ENCODE data around the gene GPR152. TPM values are rescaled to one million over a fixed set of nuclear protein-coding genes. Genes with fewer than 3 reads are reported as not detected.
"Not testable (repeated sequence)": the region's sequence is repeated elsewhere in the genome, so short reads cannot be mapped to it uniquely, and the experiment has no call there.

GPR152 gene
- total RNA-seq, 2 donors from 2014 or later, result not detected

DNA sequence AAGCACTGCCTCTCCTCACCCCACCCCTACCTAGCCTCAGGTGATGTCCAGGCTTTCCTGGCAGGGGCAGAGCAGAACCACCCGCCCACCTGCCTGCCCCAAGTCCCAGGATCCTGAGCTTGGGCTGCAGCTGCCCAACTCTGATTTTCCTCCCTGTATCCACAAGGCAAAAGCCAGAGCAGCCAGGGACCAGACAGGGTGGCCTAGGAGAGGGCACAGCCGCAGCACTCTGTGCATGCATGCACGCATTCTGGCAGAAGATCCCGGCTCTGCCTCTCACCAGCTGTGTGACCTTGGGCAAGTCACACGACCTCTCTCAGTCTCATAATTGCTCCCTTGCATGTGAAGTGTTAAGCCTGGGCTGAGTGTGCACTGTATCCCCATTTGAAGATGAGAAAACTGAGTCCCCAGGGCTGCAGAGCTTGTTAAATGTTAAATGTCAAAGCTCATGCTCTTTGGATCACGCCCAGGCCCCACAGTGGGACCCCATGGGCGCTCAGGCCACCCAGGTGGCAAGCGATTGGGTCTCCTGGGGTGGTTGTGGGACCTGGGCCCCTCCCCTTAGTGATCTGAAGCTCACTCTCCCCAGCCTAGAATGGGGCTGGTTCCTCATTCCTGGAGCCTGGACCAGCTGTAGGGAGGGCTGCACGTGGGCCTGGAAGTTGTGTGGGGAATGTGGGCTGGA is 39.9 kb downstream of the GPR152 start:
- no peaks in the 10 kb centered on the region for H3K9me3 Mint-ChIP-seq
- DNase-seq (ENCODE audit: low spot score in 2 of 2) (no peak), ATAC-seq (no peak)
- peaks cover 0 to 6% of the 10 kb centered on the region in 2 donors for H3K36me3 Mint-ChIP-seq
- peak overlapping the region; percentile 29 to 85 for H3K27ac Mint-ChIP-seq

DNA sequence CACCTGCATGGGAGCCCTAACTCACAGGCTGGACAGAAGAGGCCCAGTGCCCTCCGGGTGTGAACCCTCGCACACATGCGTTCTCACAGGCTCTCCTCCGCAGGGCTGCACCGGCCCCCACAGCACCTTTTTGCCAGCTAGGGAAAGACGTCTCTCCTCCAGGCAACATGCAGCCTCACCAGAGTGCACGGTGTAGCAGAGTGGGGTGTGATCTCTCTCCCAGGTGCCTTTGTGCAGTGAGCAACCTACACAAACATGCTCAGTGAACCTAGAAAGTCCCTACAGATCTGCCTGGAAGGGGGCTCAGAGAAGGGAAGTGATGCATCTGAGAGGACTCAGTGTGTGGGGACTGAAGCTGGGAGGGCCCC is 40.8 kb downstream of the GPR152 start:
- ATAC-seq (no peak), DNase-seq (ENCODE audit: low spot score in 2 of 2) (no peak)
- Mint-ChIP-seq H3K9me3 (no peaks in the 10 kb centered on the region), H3K36me3 (peaks cover 8 to 14% of the 10 kb centered on the region in 2 donors), H3K27ac (peak overlapping the region; percentile 29 to 85)

DNA sequence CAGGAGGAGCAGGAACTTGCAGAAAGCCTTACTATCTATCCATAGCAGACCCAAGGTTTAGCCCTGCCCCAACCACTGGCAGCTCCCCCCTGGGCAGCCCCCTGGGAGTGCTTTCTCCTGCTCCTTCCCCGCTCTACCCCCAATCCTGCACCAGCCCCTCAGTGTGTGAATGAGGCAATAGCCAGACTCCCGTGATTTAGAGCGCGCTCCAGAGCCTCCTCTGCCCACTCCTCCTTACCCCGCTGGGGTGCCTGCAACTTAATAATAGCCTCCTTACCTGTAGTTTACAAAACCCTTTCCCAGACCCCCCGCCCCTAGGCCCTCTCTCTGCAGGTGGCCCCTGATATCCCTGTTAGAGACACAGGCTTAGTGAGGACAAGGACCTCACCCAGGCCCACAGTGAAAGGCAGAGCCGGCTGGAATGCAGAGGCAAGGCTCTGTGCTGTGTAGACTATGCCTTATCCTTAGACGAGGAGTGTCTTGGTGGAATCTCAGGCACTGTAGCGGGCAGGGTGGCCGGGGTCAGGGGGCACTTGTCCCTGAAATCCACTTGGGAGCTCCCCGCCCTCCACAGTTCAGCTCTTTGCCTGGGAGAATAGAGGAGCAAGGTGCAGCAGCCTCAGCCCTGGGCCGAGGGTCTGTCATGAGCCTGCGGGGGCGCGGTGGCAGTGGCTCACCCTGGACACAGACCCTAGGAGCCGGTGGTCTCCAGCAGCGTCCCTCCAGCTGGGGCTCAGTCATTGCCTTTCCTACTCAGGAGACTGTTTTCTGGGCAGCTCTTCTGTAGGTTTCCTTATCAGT is 41.3 kb downstream of the GPR152 start:
- no peak for DNase-seq (ENCODE audit: low spot score in 2 of 2)
- peak overlapping the region in 1 of 2 donors; percentile 85 for H3K27ac Mint-ChIP-seq
- peaks cover 8 to 19% of the 10 kb centered on the region in 2 donors for H3K36me3 Mint-ChIP-seq
- no peak for ATAC-seq
- H3K9me3 Mint-ChIP-seq, result no peaks in the 10 kb centered on the region

DNA sequence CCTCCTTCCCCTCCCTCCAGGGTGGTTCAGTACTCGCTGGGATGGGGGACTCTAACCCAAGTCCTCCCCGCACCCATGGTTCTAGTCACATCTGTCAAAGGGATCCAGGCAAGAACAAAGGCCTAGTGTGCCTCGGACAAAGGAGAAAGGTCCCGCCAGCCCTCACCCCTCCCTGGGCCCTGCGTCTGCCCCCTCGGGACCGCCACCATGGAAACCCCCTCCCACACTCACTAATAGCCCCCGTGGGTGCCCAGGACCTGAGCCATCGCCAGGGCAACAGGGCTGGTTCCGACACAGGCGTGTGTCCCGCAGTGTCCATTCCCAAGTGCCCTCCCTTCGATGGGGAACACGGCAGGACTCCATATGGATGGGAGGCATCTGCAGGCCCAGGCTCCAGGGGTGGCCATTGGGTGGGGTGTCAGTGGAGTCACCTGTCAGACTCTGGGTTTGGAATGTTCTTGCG is 42.1 kb downstream of the GPR152 start:
- DNase-seq (ENCODE audit: low spot score in 2 of 2) (no peak), ATAC-seq (no peak)
- H3K27ac Mint-ChIP-seq, result peak overlapping the region; percentile 44 to 85
- H3K36me3 Mint-ChIP-seq, result peaks cover 10 to 27% of the 10 kb centered on the region in 2 donors
- H3K9me3 Mint-ChIP-seq, result no peaks in the 10 kb centered on the region

DNA sequence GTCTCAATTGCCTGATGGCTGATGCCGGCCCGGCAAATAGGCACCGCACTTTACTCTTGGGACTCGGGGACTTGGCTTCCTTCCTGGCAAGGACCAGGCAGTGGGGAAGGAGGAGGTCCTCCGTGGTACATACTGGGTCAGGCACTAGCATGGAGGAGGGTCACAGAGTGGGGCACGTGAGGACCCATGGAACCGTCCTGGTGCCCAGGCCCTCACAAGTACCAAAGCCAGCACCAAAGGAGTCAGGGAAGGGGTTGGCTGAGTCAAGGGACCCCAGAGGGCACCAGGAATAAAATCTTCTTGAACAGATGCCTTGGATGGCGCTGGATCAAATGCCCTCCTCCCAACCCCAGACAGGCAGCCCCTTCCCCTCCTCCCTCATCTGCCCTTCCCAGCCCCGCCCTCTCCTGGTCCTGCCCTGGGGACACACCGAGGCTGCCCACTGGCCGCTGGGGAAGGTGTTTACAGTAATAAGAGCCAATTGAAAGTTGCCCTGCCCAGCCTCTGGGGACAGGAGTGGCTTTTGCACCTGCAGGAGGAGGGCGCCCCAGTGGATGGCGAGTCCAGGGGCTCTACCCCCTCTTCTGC is 42.7 kb downstream of the GPR152 start:
- peak overlapping the region; percentile 85 for H3K27ac Mint-ChIP-seq
- H3K9me3 Mint-ChIP-seq, result no peaks in the 10 kb centered on the region
- ATAC-seq (peak in 1 of 2 donors; percentile 9), DNase-seq (ENCODE audit: low spot score in 2 of 2) (no peak)
- H3K36me3 Mint-ChIP-seq, result peaks cover 13 to 33% of the 10 kb centered on the region in 2 donors

DNA sequence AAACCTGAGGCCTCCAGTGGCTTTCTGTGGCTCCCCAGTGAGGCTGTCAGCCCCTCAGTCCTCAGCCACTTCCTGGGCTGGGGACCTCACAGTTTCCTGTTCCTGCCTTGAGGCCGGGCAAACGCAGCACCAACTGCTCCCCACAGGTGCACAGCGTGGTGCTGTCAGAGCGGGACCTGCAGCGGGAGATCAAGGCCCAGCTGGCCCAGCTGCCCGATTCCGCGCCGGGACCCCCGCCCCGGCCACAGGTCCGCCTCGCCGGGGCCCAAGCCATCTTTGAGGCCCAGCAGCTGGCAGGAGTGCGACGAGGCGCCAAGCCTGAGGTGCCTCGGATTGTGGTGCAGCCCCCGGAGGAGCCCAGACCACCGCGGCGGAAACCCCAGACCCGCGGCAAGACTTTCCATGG is 43.3 kb downstream of the GPR152 start:
- Mint-ChIP-seq H3K9me3 (no peaks in the 10 kb centered on the region), H3K27ac (peak overlapping the region in 1 of 2 donors; percentile 85), H3K36me3 (peaks cover 19 to 39% of the 10 kb centered on the region in 2 donors)
- peak in 1 of 2 donors; percentile 83 for DNase-seq (ENCODE audit: low spot score in 2 of 2)
- peak; percentile 64 to 72 for ATAC-seq

DNA sequence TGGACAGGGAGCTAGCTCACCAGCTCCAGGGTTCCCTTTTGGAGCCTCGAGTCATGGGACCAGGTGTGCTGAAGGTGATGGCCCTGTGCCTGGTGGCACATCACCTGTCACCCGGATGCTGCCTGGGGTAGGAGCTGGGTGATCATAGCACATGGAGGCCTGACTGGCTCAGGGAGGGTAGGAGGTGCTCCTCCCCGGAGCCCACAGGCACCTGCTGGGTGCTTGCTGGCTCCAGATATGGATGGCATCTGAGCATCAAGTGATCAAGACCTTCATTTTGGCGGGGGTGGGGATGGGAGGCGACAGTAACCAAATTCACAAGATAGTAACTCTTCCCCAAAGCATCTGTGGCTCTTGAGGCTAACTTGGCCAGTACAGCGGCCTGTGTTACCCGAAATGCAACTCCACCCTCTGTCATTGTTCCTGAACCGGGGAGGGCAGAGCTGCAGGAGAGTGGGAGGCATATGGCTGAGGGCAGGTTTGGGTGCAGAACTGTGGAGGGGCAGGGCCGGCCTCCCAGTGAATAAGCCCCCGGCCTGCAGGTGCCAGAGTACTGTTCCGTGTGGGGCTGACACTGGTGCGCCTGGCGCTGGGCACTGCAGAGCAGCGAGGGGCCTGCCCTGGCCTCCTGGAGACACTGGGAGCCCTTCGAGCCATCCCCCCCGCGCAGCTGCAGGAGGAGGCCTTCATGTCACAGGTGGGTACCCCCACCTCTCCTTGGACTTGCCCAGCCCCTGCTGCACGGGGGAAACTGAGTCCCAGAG is 43.9 kb downstream of the GPR152 start:
- H3K27ac Mint-ChIP-seq, result peak overlapping the region; percentile 85 to 88
- DNase-seq (ENCODE audit: low spot score in 2 of 2), result no peak

DNA sequence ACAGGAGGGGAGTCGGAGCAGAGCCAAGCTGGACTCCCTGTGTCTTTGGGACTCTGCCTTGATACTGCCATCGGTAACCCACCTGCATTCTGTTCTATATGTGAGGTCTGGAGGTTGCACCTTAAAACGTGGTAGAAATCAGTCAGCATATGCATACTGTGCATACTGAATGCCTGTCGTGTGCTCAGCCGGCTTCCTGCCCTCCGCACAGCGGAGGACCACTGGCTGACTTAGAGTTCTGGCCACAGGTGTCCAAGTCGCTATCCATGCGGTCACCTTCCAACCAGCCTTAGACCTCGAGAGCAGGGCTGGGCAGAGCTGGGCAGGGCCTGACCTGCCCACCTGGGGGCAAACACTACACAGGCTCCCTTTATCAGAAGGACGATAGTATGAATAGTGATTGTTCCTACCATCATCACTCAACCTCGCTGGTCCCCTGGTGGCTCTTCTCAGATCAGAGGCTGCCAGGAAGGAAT is 44.8 kb downstream of the GPR152 start:
- H3K36me3 Mint-ChIP-seq, result peaks cover 19 to 40% of the 10 kb centered on the region in 2 donors

More for the DNA sequence above, 43.9 kb downstream of the GPR152 start:
- no peaks in the 10 kb centered on the region for H3K9me3 Mint-ChIP-seq
- peak; percentile 10 to 20 for ATAC-seq
- H3K36me3 Mint-ChIP-seq, result peaks cover 19 to 40% of the 10 kb centered on the region in 2 donors

DNA sequence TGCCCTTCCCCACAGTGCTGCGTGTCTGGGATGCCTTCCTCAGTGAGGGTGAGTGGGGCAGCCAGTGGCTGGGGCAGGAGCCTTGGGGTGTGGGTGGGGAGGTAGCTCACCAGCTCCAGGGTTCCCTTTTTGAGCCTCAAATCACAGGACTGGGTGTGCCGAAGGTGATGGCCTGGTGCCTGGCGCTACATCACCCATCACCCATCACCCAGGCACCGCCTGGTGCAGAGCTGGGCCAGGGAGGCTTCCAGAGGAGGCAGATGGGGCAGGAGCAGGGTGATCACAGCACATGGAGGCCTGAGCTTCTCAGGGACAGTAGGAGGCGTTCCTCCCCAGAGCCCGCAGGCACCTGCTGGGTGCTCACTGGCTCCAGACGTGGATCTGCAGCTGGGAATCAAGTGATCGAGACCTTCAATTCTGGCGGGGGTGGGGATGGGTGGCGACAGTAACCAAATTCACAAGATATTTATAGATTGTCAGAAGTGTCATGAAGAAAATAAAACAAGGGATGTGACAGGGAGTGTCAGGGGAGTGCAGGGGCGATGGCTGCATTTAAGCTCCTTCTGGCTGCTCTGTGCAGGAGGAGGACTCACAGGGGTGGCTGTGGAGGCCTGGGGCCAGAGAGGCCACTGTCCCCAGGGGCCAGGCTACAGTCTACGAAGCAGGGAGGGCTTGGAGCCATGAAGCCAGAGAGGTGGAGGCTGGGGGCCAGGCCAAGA is 45.4 kb downstream of the GPR152 start:
- no peaks in the 10 kb centered on the region for H3K9me3 Mint-ChIP-seq
- peaks cover 19 to 40% of the 10 kb centered on the region in 2 donors for H3K36me3 Mint-ChIP-seq
- no peak for ATAC-seq
- H3K27ac Mint-ChIP-seq, result peak overlapping the region; percentile 73 to 85
- no peak for DNase-seq (ENCODE audit: low spot score in 2 of 2)

More for the DNA sequence above, 44.8 kb downstream of the GPR152 start:
- Mint-ChIP-seq H3K27ac (peak overlapping the region; percentile 85 to 88), H3K9me3 (no peaks in the 10 kb centered on the region)
- ATAC-seq (no peak), DNase-seq (ENCODE audit: low spot score in 2 of 2) (no peak)

DNA sequence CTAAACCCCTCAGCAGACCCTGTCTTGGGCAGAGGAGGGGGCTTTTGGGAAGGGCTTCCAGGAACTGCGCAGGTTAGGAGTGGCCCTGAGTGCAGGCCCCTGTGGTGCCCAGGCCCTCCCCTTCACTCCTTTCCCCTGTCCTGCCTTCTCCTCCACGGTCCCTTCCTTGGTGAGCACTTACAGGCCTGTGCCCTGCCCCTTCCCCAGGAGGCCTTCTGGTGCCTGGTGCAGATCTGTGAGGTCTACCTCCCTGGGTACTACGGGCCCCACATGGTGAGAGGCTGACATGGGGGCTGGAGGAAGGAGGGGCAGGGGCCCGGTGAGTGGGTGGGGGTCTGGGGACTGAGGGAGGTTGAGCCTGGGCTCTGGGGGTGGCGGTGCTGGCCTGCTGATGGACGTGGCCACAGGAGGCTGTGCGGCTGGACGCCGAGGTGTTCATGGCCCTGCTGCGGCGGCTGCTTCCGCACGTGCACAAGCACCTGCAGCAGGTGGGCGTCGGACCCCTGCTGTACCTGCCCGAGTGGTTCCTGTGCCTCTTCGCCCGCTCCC is 46.0 kb downstream of the GPR152 start:
- H3K9me3 Mint-ChIP-seq, result no peaks in the 10 kb centered on the region
- ATAC-seq, result no peak
- no peak for DNase-seq (ENCODE audit: low spot score in 2 of 2)
- peaks cover 19 to 40% of the 10 kb centered on the region in 2 donors for H3K36me3 Mint-ChIP-seq
- H3K27ac Mint-ChIP-seq, result peak overlapping the region; percentile 85 to 95

DNA sequence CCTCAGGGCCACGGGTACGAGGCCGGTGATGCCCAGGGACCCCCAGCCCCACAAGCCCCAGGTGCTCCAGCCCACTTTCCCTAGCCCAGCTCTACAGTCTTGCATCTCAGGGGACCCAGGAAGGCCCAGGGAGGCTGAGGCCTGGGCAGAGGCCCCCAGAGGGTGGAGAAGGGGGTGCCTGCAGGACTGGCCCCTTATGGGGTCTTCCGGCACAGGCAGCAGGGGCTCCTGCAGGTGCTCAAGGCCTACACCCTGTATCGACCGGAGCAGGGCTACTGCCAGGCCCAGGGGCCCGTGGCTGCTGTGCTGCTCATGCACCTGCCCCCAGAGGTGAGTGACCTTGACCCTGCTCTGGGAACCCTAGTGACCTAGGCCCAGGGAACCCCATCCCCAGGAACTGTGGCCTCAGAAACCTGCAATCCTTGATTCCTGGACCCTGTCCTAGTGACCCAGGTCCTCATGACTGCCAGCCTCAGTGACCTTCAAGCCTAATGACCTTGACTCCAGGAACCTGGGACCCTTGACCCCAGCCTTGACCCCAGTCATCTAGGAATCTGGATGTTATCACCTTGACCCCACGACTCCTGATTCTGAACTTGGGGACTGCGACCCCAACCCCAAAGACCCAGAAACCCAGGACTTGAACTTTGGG is 46.7 kb downstream of the GPR152 start:
- ATAC-seq (no peak), DNase-seq (ENCODE audit: low spot score in 2 of 2) (no peak)
- H3K36me3 Mint-ChIP-seq, result peaks cover 22 to 40% of the 10 kb centered on the region in 2 donors

DNA sequence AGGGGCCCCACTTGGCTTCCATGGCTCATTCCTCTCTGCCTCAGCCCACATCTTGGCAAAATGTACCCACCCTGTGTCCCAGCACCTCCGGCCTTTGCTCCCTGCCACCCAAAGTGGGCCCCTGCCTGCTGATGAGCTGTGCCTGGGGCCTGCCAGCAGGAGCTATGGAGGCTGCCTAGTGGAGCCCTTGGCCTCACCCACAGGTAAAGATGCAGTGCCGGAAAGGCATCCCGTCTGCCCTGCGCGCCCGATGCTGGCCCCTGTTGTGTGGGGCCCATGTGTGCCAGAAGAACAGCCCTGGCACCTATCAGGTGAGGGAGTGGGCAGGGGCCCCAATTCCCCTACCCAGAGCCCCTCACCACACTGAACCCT is 47.3 kb downstream of the GPR152 start:
- peaks cover 28 to 46% of the 10 kb centered on the region in 2 donors for H3K36me3 Mint-ChIP-seq

More for the DNA sequence above, 46.7 kb downstream of the GPR152 start:
- Mint-ChIP-seq H3K27ac (peak overlapping the region; percentile 85 to 95), H3K9me3 (no peaks in the 10 kb centered on the region)

DNA sequence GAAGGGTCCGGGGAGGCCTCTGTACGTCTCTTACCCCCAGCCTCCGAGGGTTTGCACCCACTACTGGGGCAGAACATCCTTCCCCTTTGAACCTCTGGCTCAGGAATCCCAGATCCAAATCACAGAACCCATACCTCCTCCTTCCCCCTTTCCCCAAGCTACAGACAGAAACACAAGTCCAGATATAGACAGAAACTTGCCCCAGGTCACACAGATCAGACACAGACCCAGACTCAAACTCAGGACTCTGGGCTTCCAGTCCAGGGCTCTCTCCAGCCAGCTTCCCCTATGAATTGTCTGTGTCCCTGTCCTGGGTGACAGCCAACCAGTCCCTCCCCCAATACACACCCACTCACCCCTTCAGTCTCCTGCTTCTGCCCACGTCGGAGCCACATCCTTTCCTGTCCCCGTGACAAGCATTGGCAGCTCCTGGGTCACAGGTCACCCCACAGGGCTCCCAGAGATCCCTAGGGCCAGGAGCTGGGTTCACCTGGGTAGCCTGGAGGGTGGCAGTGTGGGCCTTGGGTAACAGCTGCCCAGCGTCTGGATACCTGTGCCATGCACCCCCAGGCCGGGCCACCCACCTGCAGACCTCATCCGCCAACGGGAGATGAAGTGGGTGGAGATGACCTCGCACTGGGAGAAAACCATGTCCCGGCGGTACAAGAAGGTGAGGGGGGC is 47.9 kb downstream of the GPR152 start:
- Mint-ChIP-seq H3K27ac (peak overlapping the region; percentile 85 to 97), H3K9me3 (no peaks in the 10 kb centered on the region), H3K36me3 (peaks cover 30 to 41% of the 10 kb centered on the region in 2 donors)
- DNase-seq (ENCODE audit: low spot score in 2 of 2) (peak; percentile 41 to 79), ATAC-seq (peak in 1 of 2 donors; percentile 11)

More for the DNA sequence above, 47.3 kb downstream of the GPR152 start:
- ATAC-seq, result no peak
- H3K9me3 Mint-ChIP-seq, result no peaks in the 10 kb centered on the region
- H3K27ac Mint-ChIP-seq, result peak overlapping the region; percentile 85 to 97
- DNase-seq (ENCODE audit: low spot score in 2 of 2), result peak in 1 of 2 donors; percentile 26

DNA sequence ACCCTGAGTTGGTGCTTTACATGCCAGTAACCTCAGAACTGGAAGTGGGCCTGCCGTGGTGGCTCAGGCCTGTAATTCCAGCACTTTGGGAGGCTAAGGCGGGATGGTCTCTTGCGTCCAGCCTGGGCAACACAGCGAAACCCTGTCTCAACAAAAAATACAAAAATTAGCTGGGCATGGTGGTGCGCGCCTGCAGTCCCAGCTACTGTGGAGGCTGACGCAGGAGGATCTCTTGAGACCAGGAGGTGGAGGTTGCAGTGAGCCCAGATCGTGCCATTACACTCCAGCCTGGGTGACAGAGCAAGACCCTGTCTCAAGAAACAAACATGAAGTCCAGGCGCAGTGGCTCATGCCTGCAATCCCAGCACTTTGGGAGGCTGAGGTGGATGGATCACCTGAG is 49.4 kb downstream of the GPR152 start:
- ATAC-seq; DNase-seq (ENCODE audit: low spot score in 2 of 2); H3K9me3 Mint-ChIP-seq: not testable (repeated sequence)
- H3K36me3 Mint-ChIP-seq, result peaks cover 30 to 41% of the 10 kb centered on the region in 2 donors
- H3K27ac Mint-ChIP-seq, result peak overlapping the region; percentile 50 to 85
